ENCODE data around the gene GGCT. TPM values are rescaled to one million over a fixed set of nuclear protein-coding genes. Genes with fewer than 3 reads are reported as not detected.

Gene GGCT
- total RNA-seq, 2 donors from 2014 or later = 46.4 to 48.9 TPM

- peaks cover 5% of the 10 kb centered on the region for H3K9me3 Mint-ChIP-seq
- no peak overlapping the region for H3K27ac ChIP-seq (ENCODE audit: low read depth, low read length)
- no peak overlapping the region for H3K4me3 Mint-ChIP-seq
- H3K9me3 ChIP-seq (ENCODE audit: control insufficient read depth, low read length) = peaks cover 5% of the 10 kb centered on the region
- no peaks in the 10 kb centered on the region for H3K36me3 ChIP-seq (ENCODE audit: control insufficient read depth, insufficient read depth, low read length)
- DNase-seq = no peak
- H3K27ac Mint-ChIP-seq = no peak overlapping the region
- H3K4me1 Mint-ChIP-seq = peaks cover 2% of the 10 kb centered on the region
- peaks cover 41% of the 10 kb centered on the region for H3K27me3 ChIP-seq (ENCODE audit: control insufficient read depth, insufficient read depth, low read length, poor library complexity, severe bottlenecking)
- H3K4me1 ChIP-seq (ENCODE audit: control insufficient read depth, insufficient read depth, low read length) = no peaks in the 10 kb centered on the region
- no peak overlapping the region for H3K4me3 ChIP-seq (ENCODE audit: low read length)
- H3K9ac ChIP-seq (ENCODE audit: extremely low read depth, low read length, poor library complexity, severe bottlenecking) = no peak overlapping the region
- no peak for TF ChIP-seq CTCF (conservative IDR thresholded peaks at IDR 0.05)
- H3K36me3 Mint-ChIP-seq (ENCODE audit: low read depth) = no peaks in the 10 kb centered on the region
- WGBS, 2 experiments (ENCODE audit: insufficient coverage in 1 of 2, insufficient read length in 1 of 2) = 96 to 97% methylated on average over 2 of the region's 3 CpGs
- H3K27me3 Mint-ChIP-seq (ENCODE audit: insufficient read depth) = peaks cover 37% of the 10 kb centered on the region
Observed at GRCh38 chr7:30514177-30514576, 9.5 kb upstream of the GGCT start.

- peaks cover 2% of the 10 kb centered on the region for H3K4me1 Mint-ChIP-seq
- peaks cover 40% of the 10 kb centered on the region for H3K27me3 Mint-ChIP-seq (ENCODE audit: insufficient read depth)
- peaks cover 5% of the 10 kb centered on the region for H3K9me3 ChIP-seq (ENCODE audit: control insufficient read depth, low read length)
- no peaks in the 10 kb centered on the region for H3K4me1 ChIP-seq (ENCODE audit: control insufficient read depth, insufficient read depth, low read length)
- whole genome bisulfite sequencing, 2 experiments (ENCODE audit: insufficient coverage in 1 of 2, insufficient read length in 1 of 2) = 93 to 100% methylated on average over 1 to 2 of the region's 2 CpGs
- H3K4me3 ChIP-seq (ENCODE audit: low read length) = no peak overlapping the region
- H3K27ac Mint-ChIP-seq = no peak overlapping the region
- no peak for TF ChIP-seq CTCF (conservative IDR thresholded peaks at IDR 0.05)
- no peak overlapping the region for H3K27ac ChIP-seq (ENCODE audit: low read depth, low read length)
- no peaks in the 10 kb centered on the region for H3K36me3 Mint-ChIP-seq (ENCODE audit: low read depth)
- peaks cover 9% of the 10 kb centered on the region for H3K9me3 Mint-ChIP-seq
- no peaks in the 10 kb centered on the region for H3K36me3 ChIP-seq (ENCODE audit: control insufficient read depth, insufficient read depth, low read length)
- peaks cover 41% of the 10 kb centered on the region for H3K27me3 ChIP-seq (ENCODE audit: control insufficient read depth, insufficient read depth, low read length, poor library complexity, severe bottlenecking)
- H3K9ac ChIP-seq (ENCODE audit: extremely low read depth, low read length, poor library complexity, severe bottlenecking) = no peak overlapping the region
- no peak for DNase-seq
- no peak overlapping the region for H3K4me3 Mint-ChIP-seq
Observed at GRCh38 chr7:30513762-30514161, 9.1 kb upstream of the GGCT start.

- H3K4me1 ChIP-seq (ENCODE audit: control insufficient read depth, insufficient read depth, low read length) = no peaks in the 10 kb centered on the region
- no peaks in the 10 kb centered on the region for H3K36me3 ChIP-seq (ENCODE audit: control insufficient read depth, insufficient read depth, low read length)
- H3K9me3 ChIP-seq (ENCODE audit: control insufficient read depth, low read length) = peaks cover 16% of the 10 kb centered on the region
- TF ChIP-seq CTCF (conservative IDR thresholded peaks at IDR 0.05) = no peak
- no peak overlapping the region for H3K27ac ChIP-seq (ENCODE audit: low read depth, low read length)
- DNase-seq = no peak
- no peak overlapping the region for H3K9ac ChIP-seq (ENCODE audit: extremely low read depth, low read length, poor library complexity, severe bottlenecking)
- H3K27me3 ChIP-seq (ENCODE audit: control insufficient read depth, insufficient read depth, low read length, poor library complexity, severe bottlenecking) = peaks cover 26% of the 10 kb centered on the region
- no peaks in the 10 kb centered on the region for H3K36me3 Mint-ChIP-seq (ENCODE audit: low read depth)
- H3K4me1 Mint-ChIP-seq = peaks cover 2% of the 10 kb centered on the region
- no peak overlapping the region for H3K4me3 Mint-ChIP-seq
- H3K27me3 Mint-ChIP-seq (ENCODE audit: insufficient read depth) = peaks cover 32% of the 10 kb centered on the region
- no peak overlapping the region for H3K27ac Mint-ChIP-seq
- 63 to 72% methylated on average over 1 of the region's 1 CpG for WGBS, 2 experiments (ENCODE audit: insufficient coverage in 1 of 2, insufficient read length in 1 of 2)
- H3K4me3 ChIP-seq (ENCODE audit: low read length) = no peak overlapping the region
- H3K9me3 Mint-ChIP-seq = peaks cover 24% of the 10 kb centered on the region
Observed at GRCh38 chr7:30511973-30512662, 7.5 kb upstream of the GGCT start.

Measured in endodermal cell (in vitro differentiated cells).